GM19467 (cell line): Measurements from ENCODE around the gene ZSWIM5.
A peak's percentile ranks its signal among the peaks of the same experiment; 100 is the strongest.

Experiments
- ATAC-seq: cut with Tn5 transposase; IDR thresholded peaks from one replicate; pipeline ENCODE4 v1.9.1; 2021; ENCODE audit warnings: mild to moderate bottlenecking, moderate library complexity; ENCODE audit not compliant: unreplicated experiment

The ZSWIM5 gene

GRCh38 chr1:45035631-45036301, 170.6 kb downstream of the ZSWIM5 start:
- ATAC-seq: no peak

- no peak for ATAC-seq
These were observed 173.0 kb downstream of the ZSWIM5 start for GRCh38 chr1:45033356-45033755.

GRCh38 chr1:45032837-45033236, 173.6 kb downstream of the ZSWIM5 start:
- no peak for ATAC-seq

- ATAC-seq: no peak
These were observed 180.0 kb downstream of the ZSWIM5 start for GRCh38 chr1:45026446-45026845.

- ATAC-seq: no peak
These were observed 182.7 kb downstream of the ZSWIM5 start for GRCh38 chr1:45023663-45024062.

- no peak for ATAC-seq
These were observed 187.7 kb downstream of the ZSWIM5 start for GRCh38 chr1:45018599-45019230.

- no peak for ATAC-seq
These were observed 189.6 kb downstream of the ZSWIM5 start for GRCh38 chr1:45016767-45017166.

GRCh38 chr1:45016090-45016697, 190.2 kb downstream of the ZSWIM5 start:
- no peak for ATAC-seq

- no peak for ATAC-seq
These were observed 190.7 kb downstream of the ZSWIM5 start for GRCh38 chr1:45015683-45016082.

- no peak for ATAC-seq
These were observed 191.9 kb downstream of the ZSWIM5 start for GRCh38 chr1:45014321-45015028.

- no peak for ATAC-seq
These were observed 192.7 kb downstream of the ZSWIM5 start for GRCh38 chr1:45013551-45014209.

GRCh38 chr1:45012639-45013278, 193.6 kb downstream of the ZSWIM5 start:
- no peak for ATAC-seq

- ATAC-seq: peak; percentile 61
These were observed 194.4 kb downstream of the ZSWIM5 start, which contains the start of gene UROD for GRCh38 chr1:45011837-45012638. TSS of gene UROD (plus strand) at chr1:45012254. CDS start at chr1:45012266, 12 bp downstream.

- peak; percentile 52 for ATAC-seq
These were observed 195.3 kb downstream of the ZSWIM5 start, which contains the start of gene HECTD3 for GRCh38 chr1:45010855-45011811. TSS of gene HECTD3 (minus strand) at chr1:45011324. CDS start at chr1:45011257, 67 bp downstream.

GRCh38 chr1:45009956-45010854, 196.2 kb downstream of the ZSWIM5 start:
- no peak for ATAC-seq

GRCh38 chr1:45009296-45009865, 197.0 kb downstream of the ZSWIM5 start:
- no peak for ATAC-seq

GRCh38 chr1:45008516-45008915, 197.9 kb downstream of the ZSWIM5 start:
- ATAC-seq: no peak
